MM.1S (cell line): Measurements from ENCODE around the gene PMEPA1.

Source experiments
- DNase-seq: peaks from one replicate; pipeline ENCODE4 v3.0.0-alpha.2; 2015
- H2AFZ ChIP-seq: fragments of 300-600 bp; sonication (generic); 2 replicates; pipeline ENCODE4 v1.6.0; 2016; ENCODE audit warnings: antibody characterized with exemption, low read length
- H3F3A ChIP-seq: fragments of 300-600 bp; sonication (generic); 2 replicates; pipeline ENCODE4 v1.6.1; 2016; ENCODE audit warnings: mild to moderate bottlenecking, antibody characterized with exemption, low read length, moderate library complexity, mixed read lengths; ENCODE audit not compliant: insufficient read depth
- H3K27ac ChIP-seq: fragments of 300-600 bp; sonication (generic); 2 replicates; pipeline ENCODE4 v1.5.1; 2016; ENCODE audit warnings: mild to moderate bottlenecking, low read length
- H3K27me3 ChIP-seq: fragments of 300-600 bp; sonication (generic); replicated peaks from 2 replicates; pipeline ENCODE4 v1.6.0; 2016; ENCODE audit warnings: low read length; ENCODE audit not compliant: insufficient read depth
- H3K36me3 ChIP-seq: fragments of 300-600 bp; sonication (generic); replicated peaks from 2 replicates; pipeline ENCODE4 v1.6.1; 2016; ENCODE audit warnings: mild to moderate bottlenecking, low read length, mixed read lengths; ENCODE audit not compliant: insufficient read depth
- H3K4me1 ChIP-seq: fragments of 300-600 bp; sonication (generic); 2 replicates; pipeline ENCODE4 v1.6.1; 2016; ENCODE audit warnings: low read length, mixed read lengths
- H3K4me2 ChIP-seq: fragments of 300-600 bp; sonication (generic); 2 replicates; pipeline ENCODE4 v1.6.0; 2016; ENCODE audit warnings: low read depth, low read length
- H3K4me3 ChIP-seq: fragments of 300-600 bp; sonication (generic); 2 replicates; pipeline ENCODE4 v1.5.1; 2016; ENCODE audit warnings: low read length, mixed read lengths
- H3K79me2 ChIP-seq: fragments of 300-600 bp; sonication (generic); 2 replicates; pipeline ENCODE4 v1.6.1; 2016; ENCODE audit warnings: mixed run types, low read length, mixed read lengths
- H3K9ac ChIP-seq: fragments of 300-600 bp; sonication (generic); 2 replicates; pipeline ENCODE4 v1.6.1; 2016; ENCODE audit warnings: low read length, mixed read lengths
- H3K9me2 ChIP-seq: fragments of 300-600 bp; sonication (generic); replicated peaks from 2 replicates; pipeline ENCODE4 v1.6.1; 2016; ENCODE audit warnings: mild to moderate bottlenecking, low read length, mixed read lengths; ENCODE audit not compliant: insufficient read depth
- H3K9me3 ChIP-seq: fragments of 300-600 bp; sonication (generic); replicated peaks from 2 replicates; pipeline ENCODE4 v1.6.1; 2016; ENCODE audit warnings: mild to moderate bottlenecking, low read length, mixed read lengths; ENCODE audit not compliant: insufficient read depth
- H4K20me1 ChIP-seq: fragments of 300-600 bp; sonication (generic); 2 replicates; pipeline ENCODE4 v1.6.1; 2016; ENCODE audit warnings: mild to moderate bottlenecking, low read length, moderate library complexity, mixed read lengths; ENCODE audit not compliant: insufficient read depth
- EZH2 ChIP-seq: fragments of 300-600 bp; sonication (generic); optimal IDR thresholded peaks from 2 replicates; pipeline ENCODE3; 2017; ENCODE audit warnings: low read depth, mild to moderate bottlenecking, antibody characterized with exemption, low read length, mixed read lengths
- EZH2phosphoT487 ChIP-seq: fragments of 300-600 bp; sonication (generic); IDR thresholded peaks from 2 replicates; pipeline ENCODE4 v1.6.1; 2018; ENCODE audit warnings: antibody characterized with exemption, low read length
- TF ChIP-seq, protein P1 (sequence below): fragments of 300-600 bp; sonication (generic); IDR thresholded peaks from 2 replicates; pipeline ENCODE4 v1.5.1; 2016; ENCODE audit warnings: antibody characterized with exemption, low read length, mixed read lengths

The PMEPA1 gene

DNA sequence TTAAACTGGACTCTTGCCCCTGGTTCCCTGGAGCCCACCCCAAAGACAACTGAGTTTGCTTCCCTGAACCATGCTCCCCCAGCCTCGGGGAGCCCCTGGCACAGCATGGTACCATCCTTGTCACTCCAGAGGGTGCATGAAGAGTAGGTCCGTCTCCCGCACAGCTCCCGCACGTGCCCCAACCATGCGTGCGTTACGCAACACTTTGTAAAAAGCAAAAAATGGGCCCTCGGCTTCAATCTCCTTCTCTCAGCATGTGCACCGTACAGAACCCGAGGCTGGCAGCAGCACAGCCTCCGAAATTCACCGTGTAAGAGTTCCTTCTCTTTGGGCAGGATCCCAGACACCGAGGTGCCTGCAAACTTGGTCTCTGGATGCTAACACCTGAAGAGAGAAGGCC lies 5.6 kb downstream of the PMEPA1 start:
- DNase-seq: no peak
- no peak overlapping the region for H3K27ac ChIP-seq
- no peak overlapping the region for H3K4me2 ChIP-seq
- no peaks in the 10 kb centered on the region for H4K20me1 ChIP-seq
- H3K9ac ChIP-seq: no peak overlapping the region
- peaks cover 4% of the 10 kb centered on the region; the same call in 1 of the 2 replicates for H3K27me3 ChIP-seq
- H3K79me2 ChIP-seq: no peaks in the 10 kb centered on the region
- no peak overlapping the region for H3K4me3 ChIP-seq
- H3K4me1 ChIP-seq: no peaks in the 10 kb centered on the region
- no peaks in the 10 kb centered on the region for H3K9me2 ChIP-seq
- no peak overlapping the region for H2AFZ ChIP-seq
- no peaks in the 10 kb centered on the region for H3K36me3 ChIP-seq
- TF ChIP-seq EZH2phosphoT487: no peak
- no peak for TF ChIP-seq EZH2
- TF ChIP-seq, protein P1, sequence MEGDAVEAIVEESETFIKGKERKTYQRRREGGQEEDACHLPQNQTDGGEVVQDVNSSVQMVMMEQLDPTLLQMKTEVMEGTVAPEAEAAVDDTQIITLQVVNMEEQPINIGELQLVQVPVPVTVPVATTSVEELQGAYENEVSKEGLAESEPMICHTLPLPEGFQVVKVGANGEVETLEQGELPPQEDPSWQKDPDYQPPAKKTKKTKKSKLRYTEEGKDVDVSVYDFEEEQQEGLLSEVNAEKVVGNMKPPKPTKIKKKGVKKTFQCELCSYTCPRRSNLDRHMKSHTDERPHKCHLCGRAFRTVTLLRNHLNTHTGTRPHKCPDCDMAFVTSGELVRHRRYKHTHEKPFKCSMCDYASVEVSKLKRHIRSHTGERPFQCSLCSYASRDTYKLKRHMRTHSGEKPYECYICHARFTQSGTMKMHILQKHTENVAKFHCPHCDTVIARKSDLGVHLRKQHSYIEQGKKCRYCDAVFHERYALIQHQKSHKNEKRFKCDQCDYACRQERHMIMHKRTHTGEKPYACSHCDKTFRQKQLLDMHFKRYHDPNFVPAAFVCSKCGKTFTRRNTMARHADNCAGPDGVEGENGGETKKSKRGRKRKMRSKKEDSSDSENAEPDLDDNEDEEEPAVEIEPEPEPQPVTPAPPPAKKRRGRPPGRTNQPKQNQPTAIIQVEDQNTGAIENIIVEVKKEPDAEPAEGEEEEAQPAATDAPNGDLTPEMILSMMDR: no peak
- no peaks in the 10 kb centered on the region for H3K9me3 ChIP-seq
- no peaks in the 10 kb centered on the region for H3F3A ChIP-seq

DNA sequence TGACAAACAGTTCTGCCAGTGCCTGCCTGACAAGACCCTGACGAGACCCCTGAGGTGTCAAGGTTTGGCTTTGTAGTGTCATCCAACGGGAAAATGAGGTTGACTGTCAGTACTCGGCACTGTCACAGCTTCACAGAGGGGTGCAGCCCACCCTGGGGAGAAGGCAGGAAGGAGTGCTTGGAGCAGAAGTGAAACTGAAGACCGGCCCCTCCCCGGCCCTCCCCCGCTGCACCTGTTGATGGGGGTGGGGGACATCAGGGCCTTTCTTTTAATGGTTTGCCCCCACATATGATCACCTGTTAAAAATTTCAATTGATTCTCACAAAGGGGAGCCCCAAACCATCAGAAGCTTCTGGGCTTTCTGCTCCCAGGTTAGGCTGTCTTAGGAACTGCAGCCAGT lies 6.8 kb downstream of the PMEPA1 start:
- TF ChIP-seq EZH2phosphoT487 (no peak), EZH2 (no peak)
- TF ChIP-seq, protein P1: no peak
- H3F3A ChIP-seq: no peaks in the 10 kb centered on the region
- H3K36me3 ChIP-seq: no peaks in the 10 kb centered on the region
- no peak overlapping the region for H3K9ac ChIP-seq
- H3K79me2 ChIP-seq: no peaks in the 10 kb centered on the region
- H2AFZ ChIP-seq: no peak overlapping the region
- H3K9me2 ChIP-seq: no peaks in the 10 kb centered on the region
- H3K27me3 ChIP-seq: no peaks in the 10 kb centered on the region
- H4K20me1 ChIP-seq: no peaks in the 10 kb centered on the region
- H3K9me3 ChIP-seq: no peaks in the 10 kb centered on the region
- H3K4me1 ChIP-seq: no peaks in the 10 kb centered on the region
- H3K4me2 ChIP-seq: no peak overlapping the region
- no peak overlapping the region for H3K4me3 ChIP-seq
- DNase-seq: peak; percentile 5
- no peak overlapping the region for H3K27ac ChIP-seq

DNA sequence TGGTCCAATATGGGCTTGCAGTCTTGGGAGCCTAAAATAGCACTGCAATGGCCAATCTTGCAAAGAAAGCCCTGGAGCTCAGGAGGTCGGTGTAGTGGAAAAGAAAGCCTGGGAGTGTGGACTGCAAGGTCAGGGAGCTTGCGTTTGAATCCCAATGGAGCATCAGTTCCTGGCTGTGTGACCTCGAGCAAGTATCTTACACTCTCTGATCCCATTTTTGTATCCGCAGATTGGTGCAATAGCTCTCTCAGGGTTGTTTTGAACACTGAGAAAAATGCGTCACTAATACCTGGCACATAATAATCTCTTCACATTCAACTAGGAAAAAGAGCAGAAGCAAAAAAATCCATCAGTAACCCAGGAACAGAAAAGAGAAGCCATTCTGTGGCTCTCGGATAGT lies 7.3 kb downstream of the PMEPA1 start:
- DNase-seq: no peak
- no peak overlapping the region for H2AFZ ChIP-seq
- no peaks in the 10 kb centered on the region for H4K20me1 ChIP-seq
- H3K4me3 ChIP-seq: no peak overlapping the region
- no peaks in the 10 kb centered on the region for H3K27me3 ChIP-seq
- no peaks in the 10 kb centered on the region for H3K9me2 ChIP-seq
- no peaks in the 10 kb centered on the region for H3K4me1 ChIP-seq
- no peaks in the 10 kb centered on the region for H3K79me2 ChIP-seq
- H3K27ac ChIP-seq: no peak overlapping the region
- no peaks in the 10 kb centered on the region for H3K9me3 ChIP-seq
- H3K4me2 ChIP-seq: no peak overlapping the region
- no peaks in the 10 kb centered on the region for H3K36me3 ChIP-seq
- no peak for TF ChIP-seq EZH2phosphoT487
- H3F3A ChIP-seq: no peaks in the 10 kb centered on the region
- H3K9ac ChIP-seq: no peak overlapping the region

DNA sequence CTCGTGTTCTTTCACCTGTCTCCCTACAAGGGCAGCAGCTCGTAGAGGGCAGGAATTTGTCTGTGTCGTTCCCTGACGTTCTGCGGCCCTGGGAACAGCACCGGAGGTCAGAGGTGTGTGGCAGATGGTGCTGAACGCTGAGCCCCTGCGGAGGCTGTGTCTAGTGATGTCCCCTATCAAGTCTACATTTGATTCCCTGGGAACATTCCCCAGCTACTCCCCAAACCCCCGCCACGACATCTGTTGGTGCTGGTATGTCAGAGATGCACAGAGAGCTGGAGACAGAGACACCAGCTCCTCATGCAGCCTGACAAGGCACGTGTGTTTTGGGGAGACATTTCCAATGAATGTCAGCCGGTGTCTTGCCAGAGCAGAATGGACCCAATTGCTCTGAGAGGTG lies 7.7 kb downstream of the PMEPA1 start:
- DNase-seq: no peak
- H3K79me2 ChIP-seq: no peaks in the 10 kb centered on the region

More for the DNA sequence above, 7.7 kb downstream of the PMEPA1 start:
- Histone ChIP-seq H3K27me3 (no peaks in the 10 kb centered on the region), H2AFZ (no peak overlapping the region), H3K36me3 (no peaks in the 10 kb centered on the region), H3K4me3 (no peak overlapping the region), H4K20me1 (no peaks in the 10 kb centered on the region), H3K9me2 (no peaks in the 10 kb centered on the region), H3K4me1 (no peaks in the 10 kb centered on the region), H3K9ac (no peak overlapping the region), H3K9me3 (no peaks in the 10 kb centered on the region), H3K27ac (no peak overlapping the region), H3F3A (no peaks in the 10 kb centered on the region), H3K4me2 (no peak overlapping the region)
- TF ChIP-seq EZH2phosphoT487 (no peak), EZH2 (no peak)
- TF ChIP-seq, protein P1: no peak
